HG03039 (cell line): ENCODE measurements around the gene MAP4.
"Not testable (repeated sequence)": the region's sequence is repeated elsewhere in the genome, so short reads cannot be mapped to it uniquely, and the experiment has no call there.

Experiments used
- ATAC-seq: cut with Tn5 transposase; IDR thresholded peaks from one replicate; pipeline ENCODE4 v1.9.1; 2021; ENCODE audit warnings: mild to moderate bottlenecking, moderate library complexity; ENCODE audit not compliant: unreplicated experiment

Gene MAP4

DNA sequence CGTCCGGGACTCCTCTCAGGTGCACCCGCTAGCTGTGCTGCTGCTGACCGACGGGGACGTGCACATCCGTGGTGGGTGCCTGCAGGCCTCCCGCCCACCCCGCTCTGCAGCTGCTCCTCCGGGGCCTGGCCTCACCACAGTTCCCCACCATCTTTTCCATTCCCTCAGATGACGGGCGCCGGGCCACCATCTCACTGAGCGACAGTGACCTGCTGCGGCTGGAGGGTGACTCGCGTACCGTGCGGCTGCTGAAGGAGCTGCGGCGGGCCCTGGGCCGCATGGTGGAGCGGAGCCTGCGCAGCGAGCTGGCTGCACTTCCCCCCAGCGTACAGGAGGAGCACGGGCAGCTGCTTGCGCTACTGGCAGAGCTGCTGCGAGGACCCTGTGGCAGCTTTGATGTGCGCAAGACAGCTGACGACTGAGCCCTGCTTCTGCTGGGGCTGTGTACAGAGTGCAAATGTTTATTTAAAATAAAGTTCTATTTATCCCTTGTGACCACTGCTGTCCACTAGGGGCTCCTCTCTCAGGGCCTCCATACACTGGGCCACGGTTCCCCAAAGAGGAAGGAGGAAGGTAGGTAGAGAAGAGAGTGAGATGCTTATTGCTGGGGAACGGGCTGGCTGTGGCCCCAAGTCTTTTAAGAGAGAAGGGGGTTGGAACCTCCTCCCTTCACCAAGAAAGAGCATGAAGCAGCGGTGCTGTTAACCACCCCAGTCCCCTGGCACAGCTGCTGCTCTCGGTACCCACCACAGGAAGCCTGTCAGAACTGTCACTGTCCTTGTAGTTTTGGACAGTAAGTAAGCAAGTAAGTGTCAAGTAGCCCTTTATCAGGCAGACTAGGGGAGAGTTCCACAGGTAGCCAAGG lies 166.3 kb downstream of the MAP4 start:
- ATAC-seq: no peak

GRCh38 chr3:47849186-47849698 lies 167.0 kb downstream of the MAP4 start:
- no peak for ATAC-seq

- no peak for ATAC-seq
Measured at GRCh38 chr3:47848599-47849117, 167.6 kb downstream of the MAP4 start.

DNA sequence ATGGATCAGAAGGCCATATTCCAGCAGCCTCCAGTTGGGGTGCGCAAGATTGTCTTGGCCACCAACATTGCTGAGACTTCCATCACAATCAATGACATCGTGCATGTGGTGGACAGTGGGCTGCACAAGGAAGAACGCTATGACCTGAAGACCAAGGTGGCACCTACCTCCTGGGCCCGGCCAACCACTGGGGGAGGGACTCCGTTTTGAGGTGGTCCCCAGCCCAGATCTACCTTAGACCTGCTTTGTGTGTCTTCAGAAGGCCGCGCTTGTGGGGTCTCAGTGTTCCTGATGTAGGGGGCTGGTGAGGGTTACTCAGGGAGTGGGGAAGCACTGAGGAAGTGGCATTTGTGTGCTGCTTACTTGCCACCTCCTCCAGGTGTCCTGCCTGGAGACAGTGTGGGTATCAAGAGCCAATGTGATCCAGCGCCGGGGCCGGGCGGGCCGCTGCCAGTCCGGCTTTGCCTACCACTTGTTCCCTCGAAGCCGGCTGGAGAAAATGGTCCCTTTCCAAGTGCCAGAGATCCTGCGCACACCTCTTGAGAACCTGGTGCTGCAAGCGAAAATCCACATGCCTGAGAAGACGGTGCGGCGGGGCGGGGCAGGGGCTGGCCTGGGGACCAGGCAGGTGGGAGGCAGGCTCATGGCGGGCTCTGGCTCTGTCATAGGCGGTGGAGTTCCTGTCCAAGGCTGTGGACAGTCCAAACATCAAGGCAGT lies 168.3 kb downstream of the MAP4 start:
- ATAC-seq: no peak

DNA sequence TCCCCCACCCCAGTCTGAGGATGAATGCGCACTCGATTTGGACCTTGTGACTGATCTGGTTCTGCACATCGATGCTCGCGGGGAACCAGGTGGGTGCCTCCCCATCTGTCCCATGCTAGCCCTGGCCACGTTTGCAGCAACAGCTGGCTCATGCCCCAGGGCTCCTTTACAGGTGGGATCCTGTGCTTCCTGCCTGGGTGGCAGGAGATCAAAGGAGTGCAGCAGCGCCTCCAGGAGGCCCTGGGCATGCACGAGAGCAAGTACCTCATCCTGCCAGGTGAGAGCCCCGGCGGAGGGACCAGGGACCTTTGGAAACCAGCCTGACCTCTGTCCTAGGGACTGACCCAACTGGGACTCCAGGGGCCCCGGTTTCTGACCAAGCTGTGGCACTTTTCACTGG lies 169.0 kb downstream of the MAP4 start:
- no peak for ATAC-seq

DNA sequence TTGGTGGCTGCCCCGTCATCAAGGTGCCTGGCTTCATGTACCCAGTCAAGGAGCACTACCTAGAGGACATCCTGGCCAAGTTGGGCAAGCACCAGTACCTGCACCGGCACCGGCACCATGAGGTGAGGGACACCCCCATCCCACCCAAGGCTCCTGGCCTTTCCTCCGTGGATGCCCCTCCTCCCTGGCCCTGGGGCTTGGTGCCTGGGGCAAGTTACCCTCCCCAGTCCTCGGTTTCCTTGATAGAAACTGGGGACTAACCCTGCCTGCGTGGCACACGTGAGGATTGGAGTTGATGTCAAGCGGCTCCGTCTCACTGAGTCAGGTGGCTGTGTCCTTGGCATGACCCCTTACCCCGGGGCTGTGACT lies 169.4 kb downstream of the MAP4 start:
- no peak for ATAC-seq

DNA sequence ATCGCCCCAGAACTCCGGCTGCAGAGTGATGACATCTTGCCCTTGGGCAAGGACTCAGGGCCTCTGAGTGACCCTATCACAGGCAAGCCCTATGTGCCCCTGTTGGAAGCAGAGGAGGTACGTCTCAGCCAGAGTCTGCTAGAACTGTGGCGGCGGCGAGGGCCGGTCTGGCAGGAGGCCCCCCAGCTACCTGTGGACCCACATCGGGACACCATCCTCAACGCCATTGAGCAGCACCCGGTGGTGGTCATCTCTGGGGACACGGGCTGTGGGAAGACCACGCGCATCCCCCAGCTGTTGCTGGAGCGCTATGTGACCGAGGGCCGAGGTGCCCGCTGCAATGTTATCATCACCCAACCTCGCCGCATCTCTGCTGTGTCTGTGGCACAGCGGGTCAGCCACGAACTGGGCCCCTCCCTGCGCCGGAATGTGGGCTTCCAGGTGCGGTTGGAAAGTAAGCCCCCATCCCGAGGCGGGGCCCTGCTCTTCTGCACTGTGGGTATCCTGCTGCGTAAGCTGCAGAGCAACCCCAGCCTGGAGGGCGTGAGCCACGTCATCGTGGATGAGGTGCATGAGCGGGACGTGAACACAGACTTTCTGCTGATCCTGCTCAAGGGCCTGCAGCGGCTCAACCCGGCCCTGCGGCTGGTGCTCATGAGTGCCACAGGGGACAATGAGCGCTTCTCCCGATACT lies 169.9 kb downstream of the MAP4 start:
- ATAC-seq: no peak

- no peak for ATAC-seq
Measured at GRCh38 chr3:47841786-47842349, 174.3 kb downstream of the MAP4 start.

- ATAC-seq: no peak
Measured at GRCh38 chr3:47838503-47838902, 177.7 kb downstream of the MAP4 start.

DNA sequence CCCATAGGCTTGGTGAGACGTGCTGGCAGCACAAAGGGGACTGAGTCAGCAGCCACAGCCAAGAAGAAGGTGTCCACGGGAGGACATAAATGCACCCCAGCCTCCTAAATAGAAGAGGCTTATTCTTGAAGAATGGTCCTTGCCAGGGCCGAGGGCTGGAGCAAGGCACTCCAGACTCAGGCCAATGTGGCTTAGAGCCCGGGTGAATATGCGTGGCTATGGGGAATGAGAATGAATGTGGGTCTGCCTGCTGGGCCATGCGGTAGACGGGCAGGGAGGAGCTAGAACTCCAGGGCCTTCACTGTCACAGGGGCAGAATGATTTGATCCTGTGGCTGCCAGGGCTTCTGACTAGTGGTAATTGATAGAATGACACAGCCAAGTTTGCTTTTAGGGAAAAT lies 179.2 kb downstream of the MAP4 start:
- no peak for ATAC-seq

DNA sequence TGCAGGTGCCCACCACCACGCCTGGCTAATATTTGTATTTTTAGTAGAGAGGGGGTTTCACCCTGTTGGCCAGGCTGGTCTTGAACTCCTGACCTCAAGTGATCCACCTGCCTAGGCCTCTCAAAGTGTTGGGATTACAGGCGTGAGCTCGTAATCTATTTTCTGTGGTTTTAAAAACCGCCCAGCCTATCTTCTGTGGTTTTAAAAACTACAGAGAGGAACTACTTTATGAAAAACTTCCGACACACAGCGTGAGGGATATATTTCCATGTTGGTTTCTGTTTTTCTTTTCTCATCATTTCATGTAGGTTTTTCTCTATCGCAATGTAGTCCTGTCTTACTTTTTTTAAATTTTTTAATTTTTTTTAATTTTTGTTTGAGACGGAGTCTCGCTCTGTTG lies 186.7 kb downstream of the MAP4 start:
- not testable (repeated sequence) for ATAC-seq

- ATAC-seq: no peak
Measured at GRCh38 chr3:47825590-47825989, 190.6 kb downstream of the MAP4 start.

- peak; percentile 93 for ATAC-seq
Measured at GRCh38 chr3:47824541-47825473, 191.4 kb downstream of the MAP4 start.

GRCh38 chr3:47817609-47818008 lies 198.6 kb downstream of the MAP4 start:
- no peak for ATAC-seq

GRCh38 chr3:47813551-47814177 lies 202.6 kb downstream of the MAP4 start:
- ATAC-seq: no peak

DNA sequence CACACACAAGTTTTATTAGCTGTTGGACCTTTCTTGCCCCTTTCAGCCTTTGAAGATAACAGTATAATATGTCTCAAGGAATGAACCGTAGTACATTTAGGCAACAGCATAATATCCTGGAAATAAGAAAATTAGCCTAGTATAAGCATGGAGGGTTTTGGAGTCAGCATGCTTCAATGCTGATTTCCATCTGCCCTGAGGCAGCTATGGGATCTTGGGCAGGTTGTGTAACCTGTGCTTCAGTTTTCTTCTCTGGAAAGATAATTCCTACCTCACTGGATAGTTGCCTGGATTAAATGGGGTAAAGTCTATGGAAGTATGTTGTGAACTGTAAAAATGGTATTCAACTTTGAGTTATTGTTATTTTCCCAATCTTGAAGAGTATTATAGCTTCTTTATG lies 211.6 kb downstream of the MAP4 start:
- no peak for ATAC-seq

- ATAC-seq: no peak
Measured at GRCh38 chr3:47803480-47804025, 212.7 kb downstream of the MAP4 start.

- ATAC-seq: peak; percentile 68
Measured at GRCh38 chr3:47802734-47803479, 213.3 kb downstream of the MAP4 start, which contains the start of gene DHX30. DHX30 (plus strand) TSS chr3:47803138; CDS start chr3:47810684, 7,546 bp downstream.
